Activated T-cell treated with anti-CD3 and anti-CD28 coated beads, Interleukin-2, amount 50 U/mL, for 4 hours (primary cell): ENCODE measurements around the gene ROCK1. TPM values are rescaled to one million over a fixed set of nuclear protein-coding genes. Genes with fewer than 3 reads are reported as not detected.
"Not testable (repeated sequence)": the region's sequence is repeated elsewhere in the genome, so short reads cannot be mapped to it uniquely, and the experiment has no call there.

Experiments
- ATAC-seq, 2 donors: fragments of 200-7000 bp; cut with Tn5 transposase; one replicate each; pipeline ENCODE4 v1.10.0; 2021
- DNase-seq: peaks from one replicate; pipeline ENCODE4 v3.0.0-alpha.2; 2020
- H3K27me3 Mint-ChIP-seq: one replicate; pipeline ENCODE4 v1.8.0; 2021; ENCODE audit warnings: low read depth, mixed read lengths
- H3K36me3 Mint-ChIP-seq: one replicate; pipeline ENCODE4 v1.8.0; 2022; ENCODE audit warnings: mixed read lengths; ENCODE audit not compliant: insufficient read depth
- H3K4me1 Mint-ChIP-seq: one replicate; pipeline ENCODE4 v1.8.0; 2021; ENCODE audit warnings: low read depth, mixed read lengths
- H3K4me3 Mint-ChIP-seq: one replicate; pipeline ENCODE4 v1.8.0; 2021; ENCODE audit warnings: mild to moderate bottlenecking, moderate library complexity, mixed read lengths
- H3K9me3 Mint-ChIP-seq: one replicate; pipeline ENCODE4 v1.8.0; 2021; ENCODE audit warnings: mixed read lengths
- total RNA-seq, 3 donors: library from RNA; stranded (reverse); gene quantifications; one replicate each; pipeline ENCODE4 v1.2.1, GENCODE V29; 2021

The ROCK1 gene
- total RNA-seq, 3 donors from 2014 or later: 40.1 to 42.2 (median 40.6) TPM

DNA sequence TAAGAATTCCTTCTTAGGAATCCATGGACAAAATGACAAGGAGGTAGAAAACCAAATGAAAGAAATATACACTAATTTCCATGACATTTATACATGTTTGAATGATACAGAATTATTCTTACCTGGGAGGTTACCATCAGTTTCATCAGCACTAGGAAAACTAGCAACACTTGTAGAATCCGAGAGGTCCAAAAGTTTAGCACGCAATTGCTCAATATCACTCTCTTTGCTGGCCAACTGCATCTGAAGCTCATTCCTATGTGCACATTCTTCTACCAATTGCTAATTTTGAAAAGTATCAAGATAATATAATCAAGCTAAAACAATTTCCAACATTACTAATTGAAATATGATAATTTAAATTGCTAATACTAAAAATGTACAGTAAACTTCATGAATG, 144.8 kb downstream of the ROCK1 start:
- DNase-seq: no peak
- Mint-ChIP-seq H3K4me3 (no peak overlapping the region), H3K36me3 (peaks cover 37% of the 10 kb centered on the region), H3K9me3 (no peaks in the 10 kb centered on the region), H3K27me3 (no peaks in the 10 kb centered on the region), H3K4me1 (no peaks in the 10 kb centered on the region)
- ATAC-seq: no peak

DNA sequence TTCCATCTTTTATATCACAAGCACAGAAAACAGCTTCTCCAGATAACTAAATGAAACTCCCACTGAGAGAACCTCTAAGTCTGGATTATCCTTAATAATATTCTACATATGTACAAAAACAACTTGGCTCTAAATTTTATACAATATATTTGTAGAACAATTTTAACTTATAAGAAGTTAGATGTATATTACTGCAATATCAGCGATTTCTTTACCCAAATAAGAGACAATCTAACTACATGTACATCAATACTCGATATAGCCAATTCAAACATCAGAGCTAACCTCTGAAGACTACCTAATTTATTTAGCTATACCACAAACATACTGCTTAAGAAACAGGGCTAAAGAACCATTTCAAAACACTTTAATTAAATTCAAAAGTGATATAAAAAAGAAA, 148.6 kb downstream of the ROCK1 start:
- Mint-ChIP-seq H3K36me3 (peaks cover 36% of the 10 kb centered on the region), H3K27me3 (no peaks in the 10 kb centered on the region), H3K4me1 (no peaks in the 10 kb centered on the region), H3K9me3 (no peaks in the 10 kb centered on the region), H3K4me3 (no peak overlapping the region)
- no peak for DNase-seq
- ATAC-seq: no peak

DNA sequence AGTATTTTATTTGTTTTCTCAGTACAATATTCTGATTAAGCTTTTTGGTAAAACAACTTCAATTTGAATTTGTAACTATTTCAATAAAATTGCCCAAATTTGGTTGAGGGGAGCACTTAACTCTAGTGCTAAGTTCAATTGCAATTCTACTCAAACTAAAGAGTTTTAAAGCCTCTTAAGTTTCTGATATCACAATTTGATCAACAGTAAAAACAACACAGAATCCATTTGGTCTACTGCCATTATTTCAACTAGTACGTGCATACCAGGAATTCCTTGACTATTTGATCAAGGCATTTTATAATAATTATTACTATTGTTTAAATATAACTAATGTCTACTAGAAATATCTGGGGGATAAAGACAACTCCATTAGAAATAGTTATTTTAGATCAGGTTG, 150.9 kb downstream of the ROCK1 start:
- Mint-ChIP-seq H3K36me3 (peaks cover 24% of the 10 kb centered on the region), H3K9me3 (no peaks in the 10 kb centered on the region), H3K27me3 (no peaks in the 10 kb centered on the region), H3K4me3 (no peak overlapping the region), H3K4me1 (no peaks in the 10 kb centered on the region)
- DNase-seq (no peak), ATAC-seq (no peak)

DNA sequence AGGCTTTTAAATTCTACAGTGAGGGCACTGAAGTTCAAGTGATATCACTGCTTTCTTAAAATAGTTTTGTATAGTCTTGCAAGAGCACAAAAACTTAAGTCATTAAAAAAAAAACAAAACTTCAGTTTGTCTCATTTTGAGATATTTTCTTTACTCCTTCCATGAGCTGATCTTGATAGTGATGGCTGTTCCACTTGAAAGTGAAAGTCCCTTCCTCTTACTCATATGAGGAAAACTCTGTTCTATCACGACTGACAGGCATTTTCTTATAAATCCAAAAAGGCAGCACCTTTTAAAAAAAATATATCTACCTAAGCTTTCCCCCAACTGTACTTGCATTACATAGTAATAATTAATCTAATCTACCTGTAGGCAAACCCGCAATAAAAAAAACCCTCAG, 160.8 kb downstream of the ROCK1 start:
- not testable (repeated sequence) for H3K4me3 Mint-ChIP-seq, H3K36me3 Mint-ChIP-seq, H3K4me1 Mint-ChIP-seq, H3K27me3 Mint-ChIP-seq, DNase-seq, ATAC-seq, H3K9me3 Mint-ChIP-seq

Other genes with a start within 250 kb of the ROCK1 start
- under 1 TPM in 1 of 3 donors, not detected in 2; 0.03 TPM for gene GREB1L, start 130.4 kb upstream of the ROCK1 start, total RNA-seq